ENCODE data around the gene CLIC4.
"Not testable (repeated sequence)": the region's sequence is repeated elsewhere in the genome, so short reads cannot be mapped to it uniquely, and the experiment has no call there.

CLIC4 gene

GRCh38 chr1:24775916-24776315 is 30.7 kb downstream of the CLIC4 start:
- no peak for DNase-seq

GRCh38 chr1:24776821-24777220 is 31.6 kb downstream of the CLIC4 start:
- no peak for DNase-seq

- no peak for DNase-seq
Observed at GRCh38 chr1:24778141-24778540, 32.9 kb downstream of the CLIC4 start.

GRCh38 chr1:24779199-24779598 is 34.0 kb downstream of the CLIC4 start:
- not testable (repeated sequence) for DNase-seq

GRCh38 chr1:24779689-24780464 is 34.6 kb downstream of the CLIC4 start:
- DNase-seq, result no peak

- DNase-seq, result not testable (repeated sequence)
Observed at GRCh38 chr1:24780626-24781025, 35.4 kb downstream of the CLIC4 start.

- DNase-seq, result no peak
Observed at GRCh38 chr1:24782689-24783088, 37.4 kb downstream of the CLIC4 start.

- DNase-seq, result no peak
Observed at GRCh38 chr1:24783713-24784112, 38.5 kb downstream of the CLIC4 start.

GRCh38 chr1:24786191-24786590 is 40.9 kb downstream of the CLIC4 start:
- DNase-seq, result no peak

- DNase-seq, result no peak
Observed at GRCh38 chr1:24790490-24790889, 45.2 kb downstream of the CLIC4 start.

- no peak for DNase-seq
Observed at GRCh38 chr1:24793447-24794129, 48.3 kb downstream of the CLIC4 start.

GRCh38 chr1:24794130-24794502 is 48.9 kb downstream of the CLIC4 start:
- DNase-seq, result not testable (repeated sequence)

GRCh38 chr1:24795236-24795635 is 50.0 kb downstream of the CLIC4 start:
- DNase-seq, result no peak

GRCh38 chr1:24796524-24796923 is 51.3 kb downstream of the CLIC4 start:
- DNase-seq, result no peak

GRCh38 chr1:24799242-24799641 is 54.0 kb downstream of the CLIC4 start:
- not testable (repeated sequence) for DNase-seq

GRCh38 chr1:24801176-24801575 is 55.9 kb downstream of the CLIC4 start:
- no peak for DNase-seq

- DNase-seq, result no peak
Observed at GRCh38 chr1:24803220-24803619, 58.0 kb downstream of the CLIC4 start.

- no peak for DNase-seq
Observed at GRCh38 chr1:24803987-24804530, 58.8 kb downstream of the CLIC4 start.

- DNase-seq, result no peak
Observed at GRCh38 chr1:24805534-24806301, 60.5 kb downstream of the CLIC4 start.

GRCh38 chr1:24806588-24806987 is 61.3 kb downstream of the CLIC4 start:
- no peak for DNase-seq

GRCh38 chr1:24811494-24811893 is 66.2 kb downstream of the CLIC4 start:
- DNase-seq, result not testable (repeated sequence)

GRCh38 chr1:24820221-24820620 is 75.0 kb downstream of the CLIC4 start:
- DNase-seq, result not testable (repeated sequence)

- no peak for DNase-seq
Observed at GRCh38 chr1:24822887-24823286, 77.6 kb downstream of the CLIC4 start.
